HCT116 (cell line): ENCODE measurements around the gene DEFB112.

Experiments used
- CTCF ChIP-seq, 3 experiments: fragments of 200-600 bp in 1 of 3; sonication (generic) in 1 of 3; IDR thresholded peaks in 2 of 3; conservative IDR thresholded peaks in 1 of 3; 2 replicates each; pipeline ENCODE4 v1.5.1; 2012 to 2017; ENCODE audit warnings: low read depth in 2 of 3, low read length in 2 of 3, antibody characterized with exemption in 1 of 3, borderline replicate concordance in 1 of 3, control low read depth in 1 of 3, mild to moderate bottlenecking in 1 of 3, mixed read lengths in 1 of 3, mixed run types in 1 of 3, moderate library complexity in 1 of 3; ENCODE audit not compliant: insufficient read depth in 1 of 3
- EZH2phosphoT487 ChIP-seq: fragments of 200-600 bp; IDR thresholded peaks from 2 replicates; pipeline ENCODE4 v1.6.1; 2018; ENCODE audit warnings: antibody characterized with exemption, borderline replicate concordance
- RAD21 ChIP-seq: IDR thresholded peaks from 2 replicates; pipeline ENCODE4 v1.6.1; 2012; ENCODE audit warnings: low read depth, mild to moderate bottlenecking

- no peak for TF ChIP-seq EZH2phosphoT487
- no peak for TF ChIP-seq CTCF (IDR thresholded peaks at IDR 0.05 in 2 of 3, conservative IDR thresholded peaks at IDR 0.05 in 1 of 3; ENCODE audit: borderline replicate concordance in 1 of 3, insufficient read depth in 1 of 3, low read depth in 2 of 3, low read length in 2 of 3)
- TF ChIP-seq RAD21: no peak
Observed at GRCh38 chr6:50089911-50090310, 40.2 kb upstream of the DEFB112 start.
